Endothelial cell of umbilical vein (primary cell): ENCODE measurements around the gene LTN1. TPM values are rescaled to one million over a fixed set of nuclear protein-coding genes. Genes with fewer than 3 reads are reported as not detected.

Experiments used
- BruUV-seq: library from RNA; stranded (reverse); fragments of 400-500 nt; replicated peaks from 2 replicates; lab custom pipeline; 2021; lab: Mats Ljungman, UMichigan
- CTCF ChIA-PET: fragments of 300-600, 350-600 bp; sonication (Branson Sonifier 250); formaldehyde crosslinking; loops from one replicate; lab custom pipeline; 2021; ENCODE audit warnings: antibody characterized with exemption, inconsistent platforms; lab: Charles Lee
- POLR2A ChIA-PET: fragments of 300-600, 350-600 bp; sonication (Branson Sonifier 250); formaldehyde crosslinking; loops from one replicate; lab custom pipeline; 2021; ENCODE audit warnings: antibody characterized with exemption, inconsistent platforms; lab: Charles Lee
- DNase-seq: peaks from one replicate; pipeline ENCODE4 v3.0.0-alpha.2; 2011; ENCODE audit warnings: low read depth, low spot score
- FAIRE-seq: peaks from 2 replicates; lab custom pipeline; 2011; peaks lifted over from hg19 to GRCh38; lab: Jason Lieb, UNC
- H2AFZ ChIP-seq: 2 replicates; pipeline ENCODE4 v1.6.0; 2012; ENCODE audit warnings: low read depth, low read length, control low read depth, inconsistent platforms
- H3K27ac ChIP-seq: 2 replicates; pipeline ENCODE4 v1.5.1; 2011; ENCODE audit warnings: low read depth, mild to moderate bottlenecking, control low read depth, low read length, moderate library complexity; ENCODE audit not compliant: insufficient read depth
- H3K27me3 ChIP-seq, 2 experiments: 2 replicates each; pipeline versions ENCODE4 v1.6.0 to v1.6.1; 2011; ENCODE audit warnings: low read length in 2 of 2, mixed read lengths in 1 of 2; ENCODE audit not compliant: control insufficient read depth in 2 of 2, insufficient read depth in 2 of 2
- H3K36me3 ChIP-seq, 2 experiments: 2 replicates in 1 of 2; 3 replicates in 1 of 2; pipeline ENCODE4 v1.5.1; 2011; ENCODE audit warnings: low read length in 2 of 2, mild to moderate bottlenecking in 1 of 2, moderate library complexity in 1 of 2; ENCODE audit not compliant: control insufficient read depth in 2 of 2, insufficient read depth in 2 of 2; ENCODE audit errors: extremely low read depth in 1 of 2
- H3K4me1 ChIP-seq: 3 replicates; pipeline ENCODE4 v1.5.1; 2011; ENCODE audit warnings: mild to moderate bottlenecking, low read length; ENCODE audit not compliant: control insufficient read depth, insufficient read depth; ENCODE audit errors: extremely low read depth
- H3K4me2 ChIP-seq: 2 replicates; pipeline ENCODE4 v1.6.1; 2011; ENCODE audit warnings: low read length, control low read depth, mixed read lengths; ENCODE audit not compliant: insufficient read depth
- H3K4me3 ChIP-seq, 3 experiments: fragments of 200-600 bp in 1 of 3; sonication (generic), shearing (Covaris generic) in 1 of 3; replicated peaks in 1 of 3; 2 replicates each; pipeline ENCODE4 v1.5.1; 2011 to 2016; ENCODE audit warnings: control low read depth in 3 of 3, low read length in 3 of 3, mild to moderate bottlenecking in 2 of 3, inconsistent platforms in 1 of 3, low read depth in 1 of 3, moderate library complexity in 1 of 3; ENCODE audit not compliant: insufficient read depth in 1 of 3
- H3K79me2 ChIP-seq: 2 replicates; pipeline ENCODE4 v1.6.0; 2012; ENCODE audit warnings: low read length, inconsistent platforms; ENCODE audit not compliant: control insufficient read depth, insufficient read depth
- H3K9ac ChIP-seq: replicated peaks from 2 replicates; pipeline ENCODE3; 2011; ENCODE audit warnings: low read length, control low read depth; ENCODE audit not compliant: insufficient read depth; ENCODE audit errors: extremely low read depth
- H3K9me1 ChIP-seq: replicated peaks from 3 replicates; pipeline ENCODE4 v1.6.0; 2011; ENCODE audit warnings: mild to moderate bottlenecking, low read length; ENCODE audit not compliant: control insufficient read depth, insufficient read depth; ENCODE audit errors: extremely low read depth
- H3K9me3 ChIP-seq: replicated peaks from 2 replicates; pipeline ENCODE4 v1.5.1; 2012; ENCODE audit warnings: low read length, inconsistent platforms; ENCODE audit not compliant: control insufficient read depth, insufficient read depth
- H4K20me1 ChIP-seq: replicated peaks from 2 replicates; pipeline ENCODE3; 2011; ENCODE audit warnings: mild to moderate bottlenecking, low read length; ENCODE audit not compliant: control insufficient read depth, insufficient read depth; ENCODE audit errors: extremely low read depth
- GATA2 ChIP-seq: IDR thresholded peaks from 2 replicates; pipeline ENCODE4 v1.7.0; 2011; ENCODE audit warnings: low read depth, mild to moderate bottlenecking, moderate library complexity, mixed read lengths, low read length; ENCODE audit not compliant: insufficient read length, insufficient read depth
- JUN ChIP-seq: IDR thresholded peaks from 2 replicates; pipeline ENCODE4 v1.6.1; 2011; ENCODE audit warnings: borderline replicate concordance, low read depth; ENCODE audit not compliant: insufficient read length, insufficient read depth
- POLR2A ChIP-seq: IDR thresholded peaks from 2 replicates; pipeline ENCODE4 v1.6.1; 2012; ENCODE audit warnings: low read depth, mild to moderate bottlenecking, control low read depth, low read length
- dilution Hi-C: fragments of 300-500 bp; cut with MboI; formaldehyde crosslinking; loops from one replicate; pipeline ENCODE4 v1.15.0; 2019; ENCODE audit warnings: low sequenced_read_pairs; ENCODE audit not compliant: extremely low pct_ligation_motif_present
- intact Hi-C: fragments of 100-400 bp; cut with micrococcal nuclease; formaldehyde crosslinking; loops from one replicate; pipeline ENCODE4 v1.10.0; 2022
- polyA plus RNA-seq, 4 experiments: library from polyadenylated mRNA; depleted of rRNA in 3 of 4; stranded (reverse) in 3 of 4; unstranded in 1 of 4; fragments of >200 nt; gene quantifications; 2 replicates each; pipeline versions ENCODE4 v1.2.1 to v1.2.3, GENCODE V29; 2011 to 2012; ENCODE audit warnings: missing spikeins in 1 of 4
- total RNA-seq: library from RNA; stranded (reverse); gene quantifications from 2 replicates; pipeline ENCODE4 v1.2.3, GENCODE V29; 2021

Gene LTN1
- total and polyA plus RNA-seq, 2 donors (not counting 3 experiments of a cell fraction or from before 2014, with no cell fraction given) = 3.8 to 23.0 TPM

DNA sequence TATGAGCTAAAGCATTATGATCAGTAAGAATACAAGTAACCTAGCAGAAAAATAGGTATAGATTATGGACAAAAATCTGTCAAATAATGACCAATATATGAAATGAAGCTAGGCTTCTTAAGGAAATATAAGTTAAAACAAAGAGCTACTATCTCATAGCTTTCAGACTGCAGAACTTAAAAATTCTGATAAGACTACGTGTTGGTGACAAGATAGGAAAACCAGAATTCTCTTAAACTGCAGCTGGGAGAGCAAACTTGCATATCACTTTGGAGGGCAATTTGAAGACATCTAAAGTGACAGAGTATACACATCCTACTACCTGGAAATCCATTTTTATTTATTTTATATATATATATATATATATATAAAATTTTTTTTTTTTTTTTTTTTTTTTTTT lies 65.5 kb downstream of the LTN1 start:
- DNase-seq (no peak), FAIRE-seq (no peak)
- no TSS peak for BruUV-seq
- ChIA-PET CTCF (interaction anchor here (0.7 to 1.1 kb wide), 3 partner anchors 129 to 182 kb away, joined by 3 to 4 read pairs (median 4); no protein-coding TSS in a partner anchor), POLR2A (no interaction called here)
- Histone ChIP-seq H3K9me3 (no peaks in the 10 kb centered on the region), H3K79me2 (no peaks in the 10 kb centered on the region), H3K27ac (no peak overlapping the region), H2AFZ (no peak overlapping the region), H4K20me1 (no peaks in the 10 kb centered on the region), H3K4me2 (no peak overlapping the region), H3K27me3 (no peaks in the 10 kb centered on the region), H3K9me1 (no peaks in the 10 kb centered on the region), H3K4me1 (no peaks in the 10 kb centered on the region), H3K36me3 (no peaks in the 10 kb centered on the region), H3K9ac (no peak overlapping the region), H3K4me3 (no peak overlapping the region)
- dilution Hi-C loops (no loop called here), intact Hi-C loops (no loop called here)
- TF ChIP-seq GATA2 = no peak
- TF ChIP-seq JUN = no peak

DNA sequence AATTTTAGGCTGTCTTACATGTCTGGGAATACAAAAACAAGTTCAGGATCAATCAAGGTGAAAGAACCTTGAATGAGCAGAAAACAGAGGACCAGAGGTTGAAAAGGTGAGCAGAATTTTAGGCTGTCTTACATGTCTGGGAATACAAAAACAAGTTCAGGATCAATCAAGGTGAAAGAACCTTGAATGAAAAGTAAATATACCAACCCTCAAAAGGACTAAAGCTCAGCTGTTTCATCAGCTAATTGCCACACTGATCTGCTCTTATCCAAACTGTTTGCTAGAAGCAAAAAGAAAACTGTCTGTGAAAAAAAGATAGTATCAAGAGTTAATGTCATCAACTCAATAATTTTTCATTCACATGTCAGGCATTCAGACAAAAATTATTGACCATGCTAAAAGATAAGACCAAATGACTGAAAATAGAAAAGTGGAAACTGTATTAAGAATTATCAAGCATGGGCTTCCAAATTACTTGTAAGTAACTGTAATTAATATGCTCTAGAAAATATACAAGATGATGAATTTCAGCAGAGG lies 69.2 kb downstream of the LTN1 start:
- Histone ChIP-seq H3K27ac (no peak overlapping the region), H3K9me3 (no peaks in the 10 kb centered on the region), H3K4me2 (no peak overlapping the region), H2AFZ (no peak overlapping the region), H3K36me3 (no peaks in the 10 kb centered on the region), H3K4me3 (no peak overlapping the region), H3K4me1 (no peaks in the 10 kb centered on the region), H4K20me1 (no peaks in the 10 kb centered on the region), H3K79me2 (no peaks in the 10 kb centered on the region), H3K27me3 (no peaks in the 10 kb centered on the region), H3K9me1 (no peaks in the 10 kb centered on the region), H3K9ac (no peak overlapping the region)
- no TSS peak for BruUV-seq
- ChIA-PET CTCF (no interaction called here), POLR2A (no interaction called here)
- dilution Hi-C loops = no loop called here
- DNase-seq (no peak), FAIRE-seq (no peak)
- no peak for TF ChIP-seq POLR2A
- intact Hi-C loops = no loop called here
